DOHH2 (cell line): Measurements from ENCODE around the gene ZNF582.

Source experiments
- H3F3A ChIP-seq: fragments of 200-600 bp; sonication (generic), shearing (Covaris generic); 2 replicates; pipeline ENCODE4 v1.6.0; 2016; ENCODE audit warnings: antibody characterized with exemption, mild to moderate bottlenecking; ENCODE audit not compliant: control insufficient read depth, insufficient read depth
- H3K27ac ChIP-seq: fragments of 200-600 bp; sonication (generic); 2 replicates; pipeline ENCODE4 v1.5.1; 2014; ENCODE audit warnings: low read depth, mild to moderate bottlenecking, low read length, moderate library complexity
- H3K27me3 ChIP-seq: fragments of 200-600 bp; sonication (generic); 2 replicates; pipeline ENCODE4 v1.6.1; 2014; ENCODE audit warnings: mild to moderate bottlenecking, low read length, mixed read lengths; ENCODE audit not compliant: control insufficient read depth
- H3K36me3 ChIP-seq: fragments of 200-600 bp; sonication (generic); 2 replicates; pipeline ENCODE4 v1.6.1; 2014; ENCODE audit warnings: mild to moderate bottlenecking, low read length, moderate library complexity, mixed read lengths; ENCODE audit not compliant: control insufficient read depth
- H3K4me1 ChIP-seq: fragments of 200-600 bp; sonication (generic); 2 replicates; pipeline ENCODE4 v1.6.1; 2014; ENCODE audit warnings: mild to moderate bottlenecking, low read length, mixed read lengths; ENCODE audit not compliant: control insufficient read depth
- H3K4me2 ChIP-seq: fragments of 200-600 bp; sonication (generic); 2 replicates; pipeline ENCODE4 v1.6.0; 2014; ENCODE audit warnings: mild to moderate bottlenecking, low read length, moderate library complexity
- H3K4me3 ChIP-seq: fragments of 200-600 bp; sonication (generic); 2 replicates; pipeline ENCODE4 v1.5.1; 2014; ENCODE audit warnings: mild to moderate bottlenecking, low read length, mixed read lengths
- H3K79me2 ChIP-seq: fragments of 200-600 bp; sonication (generic); 2 replicates; pipeline ENCODE4 v1.6.1; 2014; ENCODE audit warnings: mild to moderate bottlenecking, low read length, mixed read lengths; ENCODE audit not compliant: control insufficient read depth
- H3K9me2 ChIP-seq: fragments of 200-600 bp; sonication (generic); replicated peaks from 2 replicates; pipeline ENCODE4 v1.6.1; 2014; ENCODE audit warnings: mild to moderate bottlenecking, low read length, mixed read lengths; ENCODE audit not compliant: control insufficient read depth
- H3K9me3 ChIP-seq: fragments of 200-600 bp; sonication (generic); 2 replicates; pipeline ENCODE4 v1.6.1; 2014; ENCODE audit warnings: antibody characterized with exemption, low read length, mixed read lengths; ENCODE audit not compliant: control insufficient read depth, insufficient read depth
- H4K20me1 ChIP-seq: fragments of 200-600 bp; sonication (generic); 2 replicates; pipeline ENCODE4 v1.6.0; 2014; ENCODE audit warnings: low read depth, mild to moderate bottlenecking, antibody characterized with exemption, low read length, moderate library complexity; ENCODE audit not compliant: control insufficient read depth, insufficient read depth
- CTCF ChIP-seq: fragments of 200-600 bp; sonication (generic); IDR thresholded peaks from one replicate; pipeline ENCODE4 v1.5.1; 2014; ENCODE audit warnings: antibody characterized with exemption, mild to moderate bottlenecking, low read depth, low read length; ENCODE audit not compliant: poor library complexity, severe bottlenecking
- EZH2phosphoT487 ChIP-seq: fragments of 200-600 bp; sonication (generic); IDR thresholded peaks from 2 replicates; pipeline ENCODE4 v1.6.1; 2017; ENCODE audit warnings: borderline replicate concordance, mild to moderate bottlenecking, antibody characterized with exemption, low read length, moderate library complexity, mixed read lengths

Gene ZNF582

GRCh38 chr19:56360841-56361240, 32.5 kb downstream of the ZNF582 start:
- Histone ChIP-seq H3K27me3 (no peaks in the 10 kb centered on the region), H3K27ac (no peak overlapping the region), H3K36me3 (no peaks in the 10 kb centered on the region), H3K79me2 (no peaks in the 10 kb centered on the region), H3K4me2 (no peak overlapping the region), H4K20me1 (no peaks in the 10 kb centered on the region), H3K4me3 (no peak overlapping the region), H3F3A (no peaks in the 10 kb centered on the region), H3K9me3 (no peaks in the 10 kb centered on the region), H3K4me1 (no peaks in the 10 kb centered on the region), H3K9me2 (no peaks in the 10 kb centered on the region)
- TF ChIP-seq CTCF (no peak), EZH2phosphoT487 (no peak)

GRCh38 chr19:56356944-56357343, 36.4 kb downstream of the ZNF582 start:
- TF ChIP-seq EZH2phosphoT487 (no peak), CTCF (no peak)
- Histone ChIP-seq H3K27me3 (no peaks in the 10 kb centered on the region), H3K36me3 (no peaks in the 10 kb centered on the region), H3F3A (no peaks in the 10 kb centered on the region), H3K79me2 (no peaks in the 10 kb centered on the region), H3K4me3 (no peak overlapping the region), H3K4me2 (no peak overlapping the region), H3K4me1 (no peaks in the 10 kb centered on the region), H4K20me1 (no peaks in the 10 kb centered on the region), H3K27ac (no peak overlapping the region), H3K9me2 (no peaks in the 10 kb centered on the region), H3K9me3 (no peaks in the 10 kb centered on the region)

DNA sequence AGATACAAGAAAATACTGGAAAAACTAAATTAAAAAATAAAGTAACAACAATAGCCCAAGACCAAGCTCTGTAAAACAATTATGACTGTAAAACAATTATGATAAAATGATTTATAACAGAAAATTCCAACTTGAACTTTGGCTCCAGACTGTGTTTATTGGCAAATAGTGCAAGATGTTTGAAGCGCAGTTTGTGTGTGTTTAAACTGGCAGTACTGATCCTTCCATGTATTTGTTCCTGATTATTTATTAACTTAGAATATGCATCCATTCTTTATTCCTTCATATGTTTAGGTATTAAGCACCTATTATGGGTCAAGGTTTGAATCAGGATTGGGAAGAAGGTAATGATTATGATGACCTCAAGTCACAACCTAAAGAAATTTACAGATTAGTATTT, 37.8 kb downstream of the ZNF582 start:
- Histone ChIP-seq H3K79me2 (no peaks in the 10 kb centered on the region), H3K4me2 (no peak overlapping the region), H3F3A (no peaks in the 10 kb centered on the region), H3K4me1 (no peaks in the 10 kb centered on the region), H3K9me2 (no peaks in the 10 kb centered on the region), H3K9me3 (no peaks in the 10 kb centered on the region), H4K20me1 (no peaks in the 10 kb centered on the region), H3K27me3 (no peaks in the 10 kb centered on the region), H3K36me3 (no peaks in the 10 kb centered on the region), H3K4me3 (no peak overlapping the region), H3K27ac (no peak overlapping the region)
- no peak for TF ChIP-seq EZH2phosphoT487
- TF ChIP-seq CTCF, result no peak

DNA sequence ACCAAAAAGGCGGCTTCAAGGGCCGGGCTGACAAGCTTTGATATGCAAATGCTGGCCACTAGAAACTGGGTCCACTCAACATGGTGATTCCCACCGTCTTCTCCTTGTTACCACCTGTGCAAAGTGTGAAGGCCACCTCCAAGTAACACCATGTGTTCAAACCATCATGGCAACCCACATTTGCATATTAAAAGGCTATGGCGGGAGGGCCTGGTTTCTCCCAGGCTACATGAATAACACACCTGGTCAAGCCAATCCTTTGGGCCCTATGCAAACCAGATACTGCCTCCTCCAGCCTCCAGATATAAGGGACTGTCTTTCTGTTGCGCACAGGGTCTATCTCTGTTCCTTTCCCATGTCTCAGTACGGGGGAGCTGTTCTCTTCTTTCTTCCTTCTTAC, 42.1 kb downstream of the ZNF582 start:
- no peak for TF ChIP-seq CTCF
- no peak for TF ChIP-seq EZH2phosphoT487
- H3F3A ChIP-seq, result no peaks in the 10 kb centered on the region
- H3K79me2 ChIP-seq, result no peaks in the 10 kb centered on the region
- H3K4me1 ChIP-seq, result no peaks in the 10 kb centered on the region
- H3K9me2 ChIP-seq, result no peaks in the 10 kb centered on the region
- no peak overlapping the region for H3K4me3 ChIP-seq
- no peaks in the 10 kb centered on the region for H4K20me1 ChIP-seq
- H3K27me3 ChIP-seq, result no peaks in the 10 kb centered on the region
- no peaks in the 10 kb centered on the region for H3K36me3 ChIP-seq
- no peak overlapping the region for H3K27ac ChIP-seq
- H3K4me2 ChIP-seq, result no peak overlapping the region
- no peaks in the 10 kb centered on the region for H3K9me3 ChIP-seq
